Neutrophil (primary cell): ENCODE results near the gene C3orf49.

Source experiments
- H3K27ac ChIP-seq: fragments of 200-600 bp; sonication (generic); 2 replicates; pipeline ENCODE4 v1.5.1; 2016; ENCODE audit warnings: mild to moderate bottlenecking, moderate library complexity
- H3K27me3 ChIP-seq: fragments of 200-600 bp; sonication (generic); 2 replicates; pipeline ENCODE4 v1.6.0; 2016; ENCODE audit warnings: mild to moderate bottlenecking
- H3K36me3 ChIP-seq: fragments of 200-600 bp; sonication (generic); 2 replicates; pipeline ENCODE4 v1.5.1; 2017
- H3K4me1 ChIP-seq, 2 experiments: fragments of 200-600 bp in 1 of 2; sonication (generic) in 1 of 2; 1 replicate in 1 of 2; 2 replicates in 1 of 2; pipeline versions ENCODE4 v1.5.1 to v1.6.1; 2013 to 2016; ENCODE audit warnings: low read depth in 1 of 2, low read length in 1 of 2, mild to moderate bottlenecking in 1 of 2, moderate library complexity in 1 of 2; ENCODE audit not compliant: control insufficient read depth in 1 of 2, insufficient read depth in 1 of 2
- H3K4me3 ChIP-seq, 2 experiments: fragments of 200-600 bp in 1 of 2; sonication (generic) in 1 of 2; 1 replicate in 1 of 2; 2 replicates in 1 of 2; pipeline ENCODE4 v1.5.1; 2013 to 2016; ENCODE audit warnings: low read depth in 1 of 2, low read length in 1 of 2, mild to moderate bottlenecking in 1 of 2, moderate library complexity in 1 of 2
- H3K9me3 ChIP-seq: fragments of 200-600 bp; sonication (generic); 2 replicates; pipeline ENCODE4 v1.5.1; 2016
- TF ChIP-seq, protein P1 (sequence below): fragments of 200-600 bp; sonication (generic); IDR thresholded peaks from 2 replicates; pipeline ENCODE4 v1.5.1; 2016; ENCODE audit warnings: antibody characterized with exemption

The C3orf49 gene

GRCh38 chr3:63808633-63809032 is 10.5 kb upstream of the C3orf49 start:
- Histone ChIP-seq H3K36me3 (no peaks in the 10 kb centered on the region), H3K27me3 (no peaks in the 10 kb centered on the region)

DNA sequence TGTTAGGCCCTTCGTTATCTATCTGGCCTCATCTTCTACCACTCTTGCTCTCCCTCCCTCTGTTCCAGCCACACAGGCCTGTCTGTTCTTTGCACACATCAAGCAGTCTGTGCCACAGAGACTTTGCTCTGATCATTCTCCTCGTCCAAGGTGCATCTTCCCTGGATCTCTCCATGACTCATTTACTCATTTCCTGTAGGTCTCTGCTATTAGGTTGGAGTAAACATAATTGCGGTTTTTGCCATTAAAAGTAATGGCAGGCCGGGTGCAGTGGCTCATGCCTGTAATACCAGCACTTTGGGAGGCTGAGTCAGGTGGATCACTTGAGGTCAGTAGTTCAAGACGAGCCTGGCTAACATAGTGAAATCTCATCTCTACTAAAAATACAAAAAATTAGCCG is 9.5 kb upstream of the C3orf49 start:
- Histone ChIP-seq H3K9me3 (no peaks in the 10 kb centered on the region), H3K27me3 (no peaks in the 10 kb centered on the region), H3K36me3 (no peaks in the 10 kb centered on the region), H3K4me3 (no peak overlapping the region), H3K27ac (peak overlapping the region; percentile 83), H3K4me1 (peaks cover 21 to 26% of the 10 kb centered on the region in 2 experiments)
- TF ChIP-seq, protein P1, sequence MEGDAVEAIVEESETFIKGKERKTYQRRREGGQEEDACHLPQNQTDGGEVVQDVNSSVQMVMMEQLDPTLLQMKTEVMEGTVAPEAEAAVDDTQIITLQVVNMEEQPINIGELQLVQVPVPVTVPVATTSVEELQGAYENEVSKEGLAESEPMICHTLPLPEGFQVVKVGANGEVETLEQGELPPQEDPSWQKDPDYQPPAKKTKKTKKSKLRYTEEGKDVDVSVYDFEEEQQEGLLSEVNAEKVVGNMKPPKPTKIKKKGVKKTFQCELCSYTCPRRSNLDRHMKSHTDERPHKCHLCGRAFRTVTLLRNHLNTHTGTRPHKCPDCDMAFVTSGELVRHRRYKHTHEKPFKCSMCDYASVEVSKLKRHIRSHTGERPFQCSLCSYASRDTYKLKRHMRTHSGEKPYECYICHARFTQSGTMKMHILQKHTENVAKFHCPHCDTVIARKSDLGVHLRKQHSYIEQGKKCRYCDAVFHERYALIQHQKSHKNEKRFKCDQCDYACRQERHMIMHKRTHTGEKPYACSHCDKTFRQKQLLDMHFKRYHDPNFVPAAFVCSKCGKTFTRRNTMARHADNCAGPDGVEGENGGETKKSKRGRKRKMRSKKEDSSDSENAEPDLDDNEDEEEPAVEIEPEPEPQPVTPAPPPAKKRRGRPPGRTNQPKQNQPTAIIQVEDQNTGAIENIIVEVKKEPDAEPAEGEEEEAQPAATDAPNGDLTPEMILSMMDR, result no peak

More at GRCh38 chr3:63808633-63809032, 10.5 kb upstream of the C3orf49 start:
- Histone ChIP-seq H3K4me1 (peaks cover 21 to 26% of the 10 kb centered on the region in 2 experiments), H3K4me3 (peak overlapping the region; percentile 7 to 39), H3K9me3 (no peaks in the 10 kb centered on the region), H3K27ac (peak overlapping the region; percentile 83)
- TF ChIP-seq, protein P1, result no peak

- Histone ChIP-seq H3K27ac (no peak overlapping the region), H3K9me3 (no peaks in the 10 kb centered on the region), H3K4me3 (no peak overlapping the region), H3K4me1 (peaks cover 3 to 5% of the 10 kb centered on the region in 2 experiments), H3K27me3 (no peaks in the 10 kb centered on the region), H3K36me3 (no peaks in the 10 kb centered on the region)
- TF ChIP-seq, protein P1, result no peak
Observed at GRCh38 chr3:63814237-63814636, 4.9 kb upstream of the C3orf49 start.

- TF ChIP-seq, protein P1, result no peak
- Histone ChIP-seq H3K4me3 (no peak overlapping the region), H3K36me3 (no peaks in the 10 kb centered on the region), H3K4me1 (no peaks in the 10 kb centered on the region), H3K27ac (no peak overlapping the region), H3K27me3 (no peaks in the 10 kb centered on the region), H3K9me3 (no peaks in the 10 kb centered on the region)
Observed at GRCh38 chr3:63817225-63817624, 1.9 kb upstream of the C3orf49 start.

DNA sequence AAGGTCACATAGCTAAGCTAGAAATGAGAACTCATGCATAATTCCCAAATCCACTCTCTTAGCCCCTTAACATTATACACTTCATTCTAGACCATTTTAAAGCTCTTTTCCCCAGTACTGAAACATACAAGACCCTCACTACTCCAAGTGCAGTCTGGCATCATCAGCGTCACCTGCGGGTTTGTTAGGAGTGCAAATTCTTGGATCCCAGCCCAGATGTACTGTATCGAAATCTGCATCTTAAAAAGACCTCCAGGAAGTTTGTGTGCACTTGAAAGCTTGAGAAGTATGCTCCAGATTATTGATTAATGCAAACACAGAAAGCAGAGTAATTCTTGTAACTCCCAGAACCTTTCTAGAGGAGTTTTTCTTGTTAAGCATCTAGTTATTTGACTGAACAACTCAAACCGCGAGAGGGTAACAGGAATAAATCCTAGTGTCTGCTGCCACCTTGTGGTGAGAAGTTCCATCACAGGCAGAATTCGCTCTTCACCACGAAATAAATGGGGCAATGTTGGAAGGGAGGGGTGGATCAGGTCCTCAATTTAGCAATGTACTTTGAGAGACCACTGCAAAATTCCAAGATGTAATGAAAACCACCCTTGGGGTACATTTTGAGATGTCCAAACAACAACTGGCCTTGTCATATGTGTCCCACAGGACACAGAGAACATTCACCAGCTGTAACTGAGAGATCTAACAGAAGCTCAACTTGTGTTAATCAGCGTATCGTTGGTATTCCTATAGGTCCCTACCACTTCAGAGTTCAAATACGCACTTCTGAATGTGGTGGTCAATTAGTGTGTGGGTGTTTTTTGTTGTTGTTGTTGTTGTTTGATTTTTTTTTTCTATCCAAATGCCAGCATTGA is 583 bp upstream of the C3orf49 start:
- no peak overlapping the region for H3K4me3 ChIP-seq
- H3K27me3 ChIP-seq, result no peaks in the 10 kb centered on the region
- TF ChIP-seq, protein P1, result peak; percentile 89
- no peak overlapping the region for H3K27ac ChIP-seq
- no peaks in the 10 kb centered on the region for H3K9me3 ChIP-seq
- no peaks in the 10 kb centered on the region for H3K4me1 ChIP-seq
- H3K36me3 ChIP-seq, result no peaks in the 10 kb centered on the region
